G401 (cell line): ENCODE data around the gene GMDS. TPM values are rescaled to one million over a fixed set of nuclear protein-coding genes. Genes with fewer than 3 reads are reported as not detected.

Experiments
- DNase-seq: peaks from one replicate; pipeline ENCODE4 v3.0.0-alpha.2; 2015; ENCODE audit warnings: low spot score
- in situ Hi-C: cut with HindIII; loops from 2 replicates; pipeline ENCODE4 v1.10.0; 2016; ENCODE audit warnings: low sequenced_read_pairs, mixed read lengths
- total RNA-seq: library from RNA; depleted of rRNA; stranded (reverse); fragments of >200 nt; shearing (Covaris generic); gene quantifications from 2 replicates; pipeline ENCODE4 v1.2.3, GENCODE V29; 2014

Gene GMDS
- total RNA-seq, 1 experiment from 2014 or later, result 5.8 TPM

- in situ Hi-C loops, result no loop called here
- DNase-seq, result no peak
Observed at GRCh38 chr6:1607516-1608221, 637.7 kb downstream of the GMDS start.

GRCh38 chr6:1606780-1607515, 638.5 kb downstream of the GMDS start:
- in situ Hi-C loops, result no loop called here
- DNase-seq, result no peak

GRCh38 chr6:1605893-1606779, 639.3 kb downstream of the GMDS start:
- in situ Hi-C loops, result no loop called here

GRCh38 chr6:1605004-1605892, 640.2 kb downstream of the GMDS start:
- in situ Hi-C loops, result no loop called here
- no peak for DNase-seq

More at GRCh38 chr6:1605893-1606779, 639.3 kb downstream of the GMDS start:
- DNase-seq, result no peak

GRCh38 chr6:1604158-1605003, 641.0 kb downstream of the GMDS start:
- in situ Hi-C loops, result no loop called here
- peak; percentile 33 for DNase-seq

- in situ Hi-C loops, result no loop called here
- DNase-seq, result no peak
Observed at GRCh38 chr6:1603708-1604107, 641.7 kb downstream of the GMDS start.

GRCh38 chr6:1602049-1602713, 643.2 kb downstream of the GMDS start:
- in situ Hi-C loops, result no loop called here
- no peak for DNase-seq

GRCh38 chr6:1601158-1602048, 644.0 kb downstream of the GMDS start:
- no peak for DNase-seq
- in situ Hi-C loops, result no loop called here

GRCh38 chr6:1600764-1601157, 644.6 kb downstream of the GMDS start:
- no peak for DNase-seq
- in situ Hi-C loops, result no loop called here

GRCh38 chr6:1600063-1600763, 645.2 kb downstream of the GMDS start:
- in situ Hi-C loops, result no loop called here

GRCh38 chr6:1599469-1599868, 645.9 kb downstream of the GMDS start:
- in situ Hi-C loops, result no loop called here
- DNase-seq, result no peak

More at GRCh38 chr6:1600063-1600763, 645.2 kb downstream of the GMDS start:
- no peak for DNase-seq

GRCh38 chr6:1598886-1599285, 646.5 kb downstream of the GMDS start:
- in situ Hi-C loops, result no loop called here
- DNase-seq, result no peak

GRCh38 chr6:1598433-1598832, 647.0 kb downstream of the GMDS start:
- in situ Hi-C loops, result no loop called here
- DNase-seq, result no peak

GRCh38 chr6:1597924-1598323, 647.5 kb downstream of the GMDS start:
- DNase-seq, result no peak
- in situ Hi-C loops, result no loop called here

- no peak for DNase-seq
- in situ Hi-C loops, result no loop called here
Observed at GRCh38 chr6:1597121-1597744, 648.2 kb downstream of the GMDS start.
